OCI-LY1 (cell line): Measurements from ENCODE around the gene TMEM87A.

Source experiments
- H2AFZ ChIP-seq: fragments of 200-600 bp; sonication (generic), shearing (Covaris generic); 2 replicates; pipeline ENCODE4 v1.6.0; 2014; ENCODE audit warnings: antibody characterized with exemption, mild to moderate bottlenecking, low read length
- H3F3A ChIP-seq: fragments of 200-600 bp; sonication (generic), shearing (Covaris generic); 2 replicates; pipeline ENCODE4 v1.6.0; 2014; ENCODE audit warnings: mild to moderate bottlenecking, antibody characterized with exemption, low read length, moderate library complexity; ENCODE audit not compliant: insufficient read depth
- H3K27ac ChIP-seq: fragments of 200-600 bp; sonication (generic); 2 replicates; pipeline ENCODE4 v1.5.1; 2014; ENCODE audit warnings: low read length, mixed run types, mild to moderate bottlenecking, low read depth; ENCODE audit not compliant: poor library complexity, severe bottlenecking
- H3K27me3 ChIP-seq: fragments of 200-600 bp; sonication (generic); 2 replicates; pipeline ENCODE4 v1.6.0; 2014; ENCODE audit warnings: antibody characterized with exemption, mild to moderate bottlenecking, low read length, moderate library complexity; ENCODE audit not compliant: insufficient read depth
- H3K36me3 ChIP-seq: fragments of 200-600 bp; sonication (generic); 2 replicates; pipeline ENCODE4 v1.6.1; 2014; ENCODE audit warnings: mild to moderate bottlenecking, antibody characterized with exemption, low read length, moderate library complexity, mixed read lengths; ENCODE audit not compliant: insufficient read depth
- H3K4me1 ChIP-seq: fragments of 200-600 bp; sonication (generic); 2 replicates; pipeline ENCODE4 v1.5.1; 2014; ENCODE audit warnings: mild to moderate bottlenecking, low read length, moderate library complexity; ENCODE audit not compliant: insufficient read depth, severe bottlenecking
- H3K4me2 ChIP-seq: fragments of 200-600 bp; sonication (generic), shearing (Covaris generic); 2 replicates; pipeline ENCODE4 v1.6.1; 2014; ENCODE audit warnings: low read length
- H3K4me3 ChIP-seq: fragments of 200-600 bp; sonication (generic); 2 replicates; pipeline ENCODE4 v1.5.1; 2014; ENCODE audit warnings: low read length, low read depth, mild to moderate bottlenecking, mixed read lengths; ENCODE audit not compliant: poor library complexity, severe bottlenecking
- H3K79me2 ChIP-seq: fragments of 200-600 bp; shearing (Covaris generic); 2 replicates; pipeline ENCODE4 v1.6.1; 2016; ENCODE audit warnings: mixed run types, low read length, mixed read lengths; ENCODE audit not compliant: insufficient read depth
- H3K9ac ChIP-seq: fragments of 200-600 bp; sonication (generic), shearing (Covaris generic); 2 replicates; pipeline ENCODE4 v1.6.1; 2014; ENCODE audit warnings: mild to moderate bottlenecking, low read length, mixed read lengths
- H3K9me2 ChIP-seq: fragments of 200-600 bp; sonication (generic), shearing (Covaris generic); 2 replicates; pipeline ENCODE4 v1.6.1; 2014; ENCODE audit warnings: low read depth, mild to moderate bottlenecking, low read length, mixed read lengths
- H3K9me3 ChIP-seq: fragments of 200-600 bp; shearing (Covaris generic); 2 replicates; pipeline ENCODE4 v1.6.1; 2014; ENCODE audit warnings: low read length, mixed read lengths
- H4K20me1 ChIP-seq: fragments of 200-600 bp; sonication (generic), shearing (Covaris generic); 2 replicates; pipeline ENCODE4 v1.6.0; 2016; ENCODE audit warnings: mild to moderate bottlenecking, low read length; ENCODE audit not compliant: insufficient read depth
- CTCF ChIP-seq: fragments of 200-600 bp; sonication (generic), shearing (Covaris generic); IDR thresholded peaks from 2 replicates; pipeline ENCODE4 v1.5.1; 2017; ENCODE audit warnings: mild to moderate bottlenecking, antibody characterized with exemption, low read length, moderate library complexity, mixed read lengths
- EZH2 ChIP-seq: fragments of 200-600 bp; sonication (generic), shearing (Covaris generic); IDR thresholded peaks from 2 replicates; pipeline ENCODE4 v1.8.0; 2017; ENCODE audit warnings: borderline replicate concordance, mixed run types, mild to moderate bottlenecking, antibody characterized with exemption, low read length, moderate library complexity, mixed read lengths

TMEM87A gene

GRCh38 chr15:42165106-42165505 is 108.1 kb downstream of the TMEM87A start:
- TF ChIP-seq EZH2, result no peak
- TF ChIP-seq CTCF, result no peak
- no peaks in the 10 kb centered on the region for H3K9me3 ChIP-seq
- H3K4me2 ChIP-seq, result no peak overlapping the region
- no peaks in the 10 kb centered on the region for H3K4me1 ChIP-seq
- no peaks in the 10 kb centered on the region for H4K20me1 ChIP-seq
- no peak overlapping the region for H3K9ac ChIP-seq
- H3K9me2 ChIP-seq, result no peaks in the 10 kb centered on the region
- peaks cover 98% of the 10 kb centered on the region for H3K36me3 ChIP-seq
- no peaks in the 10 kb centered on the region for H3K79me2 ChIP-seq
- H3K27me3 ChIP-seq, result no peaks in the 10 kb centered on the region
- H2AFZ ChIP-seq, result no peak overlapping the region
- H3F3A ChIP-seq, result no peaks in the 10 kb centered on the region
- H3K4me3 ChIP-seq, result no peak overlapping the region
- H3K27ac ChIP-seq, result no peak overlapping the region

- Histone ChIP-seq H3K9ac (no peak overlapping the region), H4K20me1 (no peaks in the 10 kb centered on the region), H3K4me1 (no peaks in the 10 kb centered on the region), H2AFZ (no peak overlapping the region), H3K4me3 (no peak overlapping the region), H3K36me3 (peaks cover 98% of the 10 kb centered on the region), H3K27ac (no peak overlapping the region), H3K79me2 (no peaks in the 10 kb centered on the region), H3K9me2 (no peaks in the 10 kb centered on the region), H3K27me3 (no peaks in the 10 kb centered on the region), H3K4me2 (no peak overlapping the region), H3K9me3 (no peaks in the 10 kb centered on the region), H3F3A (no peaks in the 10 kb centered on the region)
- TF ChIP-seq EZH2 (no peak), CTCF (no peak)
Observed at GRCh38 chr15:42163947-42164550, 109.2 kb downstream of the TMEM87A start.

- no peak overlapping the region for H3K27ac ChIP-seq
- H3K9me2 ChIP-seq, result no peaks in the 10 kb centered on the region
- TF ChIP-seq CTCF, result no peak
- no peak for TF ChIP-seq EZH2
- no peak overlapping the region for H3K4me3 ChIP-seq
- no peaks in the 10 kb centered on the region for H3K4me1 ChIP-seq
- no peaks in the 10 kb centered on the region for H3F3A ChIP-seq
- H2AFZ ChIP-seq, result no peak overlapping the region
- H3K79me2 ChIP-seq, result no peaks in the 10 kb centered on the region
- no peaks in the 10 kb centered on the region for H4K20me1 ChIP-seq
- H3K9ac ChIP-seq, result no peak overlapping the region
- no peak overlapping the region for H3K4me2 ChIP-seq
- H3K36me3 ChIP-seq, result peaks cover 100% of the 10 kb centered on the region
- no peaks in the 10 kb centered on the region for H3K27me3 ChIP-seq
- H3K9me3 ChIP-seq, result no peaks in the 10 kb centered on the region
Observed at GRCh38 chr15:42163291-42163690, 109.9 kb downstream of the TMEM87A start.
